ENCODE measurements around the gene LSM14A. TPM values are rescaled to one million over a fixed set of nuclear protein-coding genes. Genes with fewer than 3 reads are reported as not detected.
"Not testable (repeated sequence)": the region's sequence is repeated elsewhere in the genome, so short reads cannot be mapped to it uniquely, and the experiment has no call there.

Gene LSM14A
- total RNA-seq, 4 donors from 2014 or later = 51.5 to 110 (median 62.9) TPM

DNA sequence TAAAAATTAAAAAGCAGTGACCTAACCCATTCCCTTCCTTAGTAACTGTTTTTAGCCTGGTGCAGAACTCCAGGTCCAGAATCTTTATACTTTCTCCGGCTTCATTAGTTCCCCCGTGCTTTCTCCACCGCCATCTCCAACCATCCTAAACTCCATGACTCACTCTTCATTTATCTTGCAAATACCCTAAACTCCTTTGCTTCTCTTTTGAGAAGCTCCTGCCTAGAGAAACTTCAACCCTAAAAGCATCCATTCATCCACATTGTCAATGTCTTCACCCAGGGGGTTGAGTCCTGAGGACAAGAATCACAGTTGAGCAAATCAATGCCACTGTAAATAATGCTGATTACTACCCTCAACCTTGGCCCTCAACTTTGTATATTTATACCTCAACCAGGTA is 65.0 kb downstream of the LSM14A start:
- H3K36me3 ChIP-seq = no peaks in the 10 kb centered on the region
- DNase-seq = no peak
- H3K4me3 ChIP-seq = no peak overlapping the region
- H3K4me1 ChIP-seq = peaks cover 0 to 32% (median 11%) of the 10 kb centered on the region in 3 donors
- intact Hi-C loops (cut with DNase I) = no loop called here
- no peak overlapping the region for H3K27ac ChIP-seq
- TF ChIP-seq, protein P1, sequence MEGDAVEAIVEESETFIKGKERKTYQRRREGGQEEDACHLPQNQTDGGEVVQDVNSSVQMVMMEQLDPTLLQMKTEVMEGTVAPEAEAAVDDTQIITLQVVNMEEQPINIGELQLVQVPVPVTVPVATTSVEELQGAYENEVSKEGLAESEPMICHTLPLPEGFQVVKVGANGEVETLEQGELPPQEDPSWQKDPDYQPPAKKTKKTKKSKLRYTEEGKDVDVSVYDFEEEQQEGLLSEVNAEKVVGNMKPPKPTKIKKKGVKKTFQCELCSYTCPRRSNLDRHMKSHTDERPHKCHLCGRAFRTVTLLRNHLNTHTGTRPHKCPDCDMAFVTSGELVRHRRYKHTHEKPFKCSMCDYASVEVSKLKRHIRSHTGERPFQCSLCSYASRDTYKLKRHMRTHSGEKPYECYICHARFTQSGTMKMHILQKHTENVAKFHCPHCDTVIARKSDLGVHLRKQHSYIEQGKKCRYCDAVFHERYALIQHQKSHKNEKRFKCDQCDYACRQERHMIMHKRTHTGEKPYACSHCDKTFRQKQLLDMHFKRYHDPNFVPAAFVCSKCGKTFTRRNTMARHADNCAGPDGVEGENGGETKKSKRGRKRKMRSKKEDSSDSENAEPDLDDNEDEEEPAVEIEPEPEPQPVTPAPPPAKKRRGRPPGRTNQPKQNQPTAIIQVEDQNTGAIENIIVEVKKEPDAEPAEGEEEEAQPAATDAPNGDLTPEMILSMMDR (IDR thresholded peaks at IDR 0.05) = no peak
- TF ChIP-seq POLR2A (IDR thresholded peaks at IDR 0.05) = no peak
- no peaks in the 10 kb centered on the region for H3K9me3 ChIP-seq
- WGBS, 2 donors = 85 to 92% methylated on average over 2 to 3 of the region's 3 CpGs
- H3K27me3 ChIP-seq = no peaks in the 10 kb centered on the region

DNA sequence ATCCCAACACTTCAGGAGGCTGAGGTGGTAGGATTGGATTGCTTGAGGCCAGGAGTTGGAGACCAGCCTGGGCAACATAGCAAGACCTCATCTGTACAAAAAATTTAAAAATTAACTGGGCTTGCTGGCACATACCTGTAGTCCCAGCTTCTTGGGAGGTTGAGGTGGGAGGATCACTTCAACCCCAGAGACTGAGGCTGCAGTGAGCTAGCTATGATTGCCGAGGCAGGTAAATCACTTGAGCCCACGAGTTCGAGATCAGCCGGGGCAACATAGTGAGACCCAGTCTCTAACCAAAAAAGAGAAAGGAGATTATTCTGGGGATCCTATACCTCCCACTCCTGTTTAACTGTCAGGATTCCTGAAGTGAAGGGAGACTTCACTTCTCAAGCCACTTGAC is 65.6 kb downstream of the LSM14A start:
- no peak for TF ChIP-seq POLR2A (IDR thresholded peaks at IDR 0.05)
- TF ChIP-seq, protein P1 (IDR thresholded peaks at IDR 0.05) = no peak
- H3K4me3 ChIP-seq = no peak overlapping the region
- no peak for DNase-seq
- no peaks in the 10 kb centered on the region for H3K9me3 ChIP-seq
- WGBS, 2 donors = 88 to 90% methylated on average over 3 to 4 of the region's 4 CpGs
- H3K4me1 ChIP-seq = peaks cover 0 to 26% (median 5%) of the 10 kb centered on the region in 3 donors
- intact Hi-C loops (cut with DNase I) = no loop called here
- H3K27me3 ChIP-seq = no peaks in the 10 kb centered on the region
- H3K36me3 ChIP-seq = no peaks in the 10 kb centered on the region
- no peak overlapping the region for H3K27ac ChIP-seq

DNA sequence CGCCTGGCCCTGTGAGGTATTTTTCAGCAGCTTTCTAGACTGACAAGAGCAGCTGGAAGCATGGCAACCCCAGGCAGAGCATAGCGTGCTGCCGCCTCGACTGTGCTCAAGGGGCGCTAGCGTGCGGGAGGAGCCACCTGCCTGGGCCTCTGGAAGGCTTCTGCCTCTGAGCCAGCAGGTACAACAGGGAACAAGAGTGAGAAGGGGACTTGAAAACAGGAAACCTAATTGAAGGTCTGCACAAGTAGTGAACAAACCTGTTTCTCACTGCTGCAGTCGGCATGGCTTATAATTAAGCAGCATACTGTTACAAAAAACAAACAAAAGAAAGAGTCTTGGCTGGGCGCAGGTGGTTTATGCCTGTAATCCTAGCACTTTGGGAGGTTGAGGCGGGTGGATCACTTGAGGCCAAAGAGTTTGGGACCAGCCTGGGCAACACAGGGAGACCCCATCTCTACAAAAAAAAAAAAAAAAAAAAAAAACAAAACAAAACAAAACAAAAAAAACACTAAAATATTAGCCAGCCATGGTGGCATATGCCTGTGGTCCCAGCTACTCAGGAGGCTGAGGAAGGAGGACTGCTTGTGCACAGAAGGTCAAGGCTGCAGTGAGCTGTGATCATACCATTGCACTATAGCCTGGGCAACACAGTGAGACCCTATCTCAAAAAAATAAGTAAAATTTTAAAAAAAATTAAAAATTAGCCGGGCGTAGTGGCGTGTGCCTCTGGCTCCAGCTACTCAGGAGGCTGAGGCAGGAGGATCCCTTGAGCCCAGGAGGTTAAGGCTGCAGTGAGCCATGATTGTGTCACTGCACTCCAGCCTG is 69.4 kb downstream of the LSM14A start:
- intact Hi-C loops (cut with DNase I) = no loop called here
- WGBS, 2 donors = 69 to 80% methylated on average over 7 to 13 of the region's 13 CpGs
- H3K27ac ChIP-seq = no peak overlapping the region

DNA sequence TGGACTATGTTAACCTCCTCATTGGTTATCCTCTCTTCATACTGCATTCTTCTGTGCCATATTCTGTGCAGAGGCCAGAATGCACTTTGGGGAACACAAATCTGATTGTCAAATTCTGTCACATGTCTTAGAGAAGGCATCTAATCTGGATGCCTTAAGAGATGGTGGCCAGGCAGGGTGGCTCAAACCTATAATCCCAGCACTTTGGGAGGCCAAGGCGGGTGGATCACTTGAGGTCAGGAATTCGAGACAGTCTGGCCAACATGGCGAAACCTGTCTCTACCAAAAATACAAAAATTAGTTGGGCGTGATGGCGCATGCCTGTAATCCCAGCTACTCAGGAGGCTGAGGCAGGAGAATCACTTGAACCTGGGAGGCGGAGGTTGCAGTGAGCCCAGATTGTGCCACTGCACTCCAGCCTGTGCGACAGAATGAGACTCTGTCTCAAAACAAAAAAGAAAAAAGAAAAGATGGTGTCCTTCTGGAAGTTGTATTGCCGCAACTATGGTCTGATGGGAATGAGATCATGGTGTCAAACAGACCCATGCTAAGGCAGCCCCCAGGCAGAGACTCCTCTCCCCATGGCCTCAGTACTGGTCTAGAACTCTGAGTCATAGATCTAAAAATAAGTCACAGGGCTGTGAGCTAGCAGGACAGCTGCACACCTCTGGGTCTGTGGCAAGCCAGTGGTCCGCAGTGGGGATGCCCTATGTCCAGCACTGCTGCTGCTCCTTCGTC is 71.0 kb downstream of the LSM14A start:
- WGBS, 2 donors = 85 to 90% methylated on average over 9 to 10 of the region's 10 CpGs
- intact Hi-C loops (cut with DNase I) = not testable (repeated sequence)

More for the DNA sequence above, 69.4 kb downstream of the LSM14A start:
- H3K4me3 ChIP-seq = no peak overlapping the region
- no peaks in the 10 kb centered on the region for H3K36me3 ChIP-seq
- no peaks in the 10 kb centered on the region for H3K9me3 ChIP-seq
- DNase-seq = no peak
- H3K27me3 ChIP-seq = no peaks in the 10 kb centered on the region
- no peak for TF ChIP-seq POLR2A (IDR thresholded peaks at IDR 0.05)
- TF ChIP-seq, protein P1 (IDR thresholded peaks at IDR 0.05) = peak in 3 of 6 experiments; percentile 7 to 38 (median 17)
- peaks cover 0 to 15% (median 0%) of the 10 kb centered on the region in 3 donors for H3K4me1 ChIP-seq

DNA sequence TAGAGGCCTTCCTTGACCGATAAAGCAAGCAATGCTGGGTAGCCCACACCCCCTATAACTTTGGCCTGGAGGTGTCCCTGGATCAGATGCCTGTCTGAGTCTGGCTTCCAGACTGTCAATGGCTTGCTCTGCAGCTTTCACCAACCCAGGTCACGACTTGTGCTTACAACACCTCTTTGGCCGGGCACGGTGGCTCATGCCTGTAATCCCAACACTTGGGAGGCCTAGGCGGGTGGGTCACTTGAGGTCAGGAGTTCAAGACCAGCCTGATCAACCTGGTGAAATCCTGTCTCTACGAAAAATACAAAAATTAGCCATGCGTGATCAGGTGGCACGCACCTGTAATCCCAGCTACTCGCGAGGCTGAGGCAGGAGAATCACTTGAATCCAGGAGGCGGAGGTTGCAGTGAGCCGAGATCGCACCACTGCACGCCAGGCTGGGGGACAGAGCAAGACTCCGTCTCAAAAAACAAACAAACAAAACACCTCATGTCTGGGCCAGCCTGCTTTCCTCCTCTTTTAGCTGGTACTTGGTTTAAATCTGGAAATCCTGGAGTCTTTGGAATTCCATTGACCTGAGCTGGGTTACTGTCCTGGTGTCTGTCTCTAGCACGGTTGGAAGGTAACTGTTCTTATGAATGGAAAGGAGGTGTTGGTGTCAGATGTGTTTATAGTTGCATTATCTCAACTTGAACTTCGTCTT is 71.7 kb downstream of the LSM14A start:
- H3K4me1 ChIP-seq = peaks cover 0 to 13% (median 0%) of the 10 kb centered on the region in 3 donors
- DNase-seq = no peak
- intact Hi-C loops (cut with DNase I) = no loop called here
- H3K9me3 ChIP-seq = no peaks in the 10 kb centered on the region
- no peaks in the 10 kb centered on the region for H3K27me3 ChIP-seq
- WGBS, 2 donors = 66 to 85% methylated on average over 7 to 13 of the region's 17 CpGs
- H3K36me3 ChIP-seq = no peaks in the 10 kb centered on the region
- no peak overlapping the region for H3K27ac ChIP-seq
- TF ChIP-seq, protein P1 (IDR thresholded peaks at IDR 0.05) = no peak
- no peak for TF ChIP-seq POLR2A (IDR thresholded peaks at IDR 0.05)
- H3K4me3 ChIP-seq = no peak overlapping the region

More for the DNA sequence above, 71.0 kb downstream of the LSM14A start:
- H3K27me3 ChIP-seq, DNase-seq, H3K27ac ChIP-seq, H3K4me3 ChIP-seq, H3K36me3 ChIP-seq, H3K9me3 ChIP-seq: not testable (repeated sequence)
- peaks cover 0 to 13% (median 0%) of the 10 kb centered on the region in 3 donors for H3K4me1 ChIP-seq
